OCI-LY7 (cell line): Measurements from ENCODE around the gene CDC34. TPM values are rescaled to one million over a fixed set of nuclear protein-coding genes. Genes with fewer than 3 reads are reported as not detected.
A peak's percentile ranks its signal among the peaks of the same experiment; 100 is the strongest.

Experiments used
- BruUV-seq: library from RNA; stranded (reverse); fragments of 400-500 nt; replicated peaks from 2 replicates; lab custom pipeline; 2021; lab: Mats Ljungman, UMichigan
- CTCF ChIA-PET: fragments of 300-600 bp; sonication (Branson Sonifier 250); formaldehyde crosslinking; loops from one replicate; lab custom pipeline; 2022; ENCODE audit warnings: antibody characterized with exemption; ENCODE audit not compliant: unreplicated experiment; lab: Charles Lee
- POLR2A ChIA-PET: fragments of 300-600 bp; sonication (Branson Sonifier 250); formaldehyde crosslinking; loops from one replicate; lab custom pipeline; 2022; ENCODE audit warnings: antibody characterized with exemption; lab: Charles Lee
- DNase-seq: peaks from one replicate; pipeline ENCODE4 v3.0.0-alpha.2; 2015; ENCODE audit warnings: low spot score
- H2AFZ ChIP-seq: fragments of 200-600 bp; sonication (generic), shearing (Covaris generic); 2 replicates; pipeline ENCODE4 v1.6.1; 2014; ENCODE audit warnings: mild to moderate bottlenecking, antibody characterized with exemption, low read length, moderate library complexity
- H3K27ac ChIP-seq: fragments of 200-600 bp; sonication (generic); 2 replicates; pipeline ENCODE4 v1.5.1; 2014; ENCODE audit warnings: mixed run types, low read depth, mild to moderate bottlenecking, moderate library complexity, low read length, inconsistent platforms; ENCODE audit not compliant: poor library complexity, severe bottlenecking
- H3K36me3 ChIP-seq: fragments of 200-600 bp; sonication (generic); 2 replicates; pipeline ENCODE4 v1.6.1; 2014; ENCODE audit warnings: mild to moderate bottlenecking, antibody characterized with exemption, low read length, moderate library complexity, mixed read lengths; ENCODE audit not compliant: insufficient read depth
- H3K4me1 ChIP-seq: fragments of 200-600 bp; sonication (generic); 2 replicates; pipeline ENCODE4 v1.5.1; 2014; ENCODE audit warnings: mild to moderate bottlenecking, low read length; ENCODE audit not compliant: insufficient read depth, poor library complexity, severe bottlenecking
- H3K4me2 ChIP-seq: fragments of 200-600 bp; sonication (generic); 2 replicates; pipeline ENCODE4 v1.6.1; 2014; ENCODE audit warnings: mild to moderate bottlenecking, low read length
- H3K4me3 ChIP-seq: fragments of 200-600 bp; sonication (generic); 2 replicates; pipeline ENCODE4 v1.5.1; 2014; ENCODE audit warnings: mild to moderate bottlenecking, low read depth, low read length; ENCODE audit not compliant: poor library complexity, severe bottlenecking
- H3K79me2 ChIP-seq: fragments of 200-600 bp; sonication (generic); 2 replicates; pipeline ENCODE4 v1.6.1; 2016; ENCODE audit warnings: low read depth, mild to moderate bottlenecking, low read length, moderate library complexity, mixed read lengths; ENCODE audit not compliant: insufficient read depth
- H3K9me2 ChIP-seq: fragments of 200-600 bp; sonication (generic); 2 replicates; pipeline ENCODE4 v1.6.1; 2016; ENCODE audit warnings: mild to moderate bottlenecking, low read length, mixed read lengths; ENCODE audit not compliant: insufficient read depth
- H3K9me3 ChIP-seq: fragments of 200-600 bp; sonication (generic); 2 replicates; pipeline ENCODE4 v1.6.1; 2014; ENCODE audit warnings: mild to moderate bottlenecking, mixed run types, low read length, mixed read lengths
- H4K20me1 ChIP-seq: fragments of 200-600 bp; sonication (generic); 2 replicates; pipeline ENCODE4 v1.6.1; 2014; ENCODE audit warnings: mild to moderate bottlenecking, antibody characterized with exemption, low read length, moderate library complexity, mixed read lengths; ENCODE audit not compliant: insufficient read depth
- EZH2phosphoT487 ChIP-seq: fragments of 200-600 bp; sonication (generic); IDR thresholded peaks from 2 replicates; pipeline ENCODE4 v1.6.1; 2018; ENCODE audit warnings: low read depth, borderline replicate concordance, mild to moderate bottlenecking, mixed run types, antibody characterized with exemption, low read length, moderate library complexity, mixed read lengths
- intact Hi-C: fragments of 100-400 bp; cut with micrococcal nuclease; formaldehyde crosslinking; loops from one replicate; pipeline ENCODE4 v1.10.0; 2022; ENCODE audit not compliant: unreplicated experiment
- total RNA-seq, 2 experiments: library from RNA; depleted of rRNA in 1 of 2; stranded (reverse); fragments of >200 nt in 1 of 2; shearing (Covaris generic) in 1 of 2; gene quantifications; 2 replicates each; pipeline ENCODE4 v1.2.3, GENCODE V29; 2014 to 2022
- TF ChIP-seq, protein P1 (sequence below): fragments of 200-600 bp; sonication (generic); conservative IDR thresholded peaks from 2 replicates; pipeline ENCODE4 v1.5.1; 2014; ENCODE audit warnings: mild to moderate bottlenecking, antibody characterized with exemption, low read length, moderate library complexity, mixed read lengths

Gene CDC34
- total RNA-seq, 2 experiments from 2014 or later, result 58.2 to 77.2 TPM

DNA sequence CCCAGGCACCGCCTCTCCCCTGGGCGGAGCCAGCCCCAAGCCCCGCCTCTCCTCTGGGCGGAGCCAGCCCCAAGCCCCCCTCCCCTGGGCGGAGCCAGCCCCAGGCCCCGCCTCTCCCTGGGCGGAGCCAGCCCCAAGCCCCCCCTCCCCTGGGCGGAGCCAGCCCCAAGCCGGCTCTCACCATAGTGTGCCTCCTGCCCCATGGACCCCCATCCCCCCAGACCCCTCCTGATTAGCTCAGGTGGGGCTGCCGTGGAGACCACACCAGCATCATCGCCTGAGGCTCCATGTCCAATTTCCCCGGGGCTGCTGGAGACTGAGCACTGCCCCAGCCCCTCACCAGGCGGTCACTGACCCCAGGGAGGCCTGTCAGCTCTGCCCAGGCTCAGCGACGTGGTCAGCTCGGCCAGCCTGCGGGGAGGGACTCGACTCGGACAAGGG is 39.4 kb upstream of the CDC34 start:
- H2AFZ ChIP-seq, result no peak overlapping the region
- no TSS peak for BruUV-seq
- H3K9me3 ChIP-seq, result peaks cover 4% of the 10 kb centered on the region
- H3K4me1 ChIP-seq, result peaks cover 11% of the 10 kb centered on the region
- peak; percentile 53 for DNase-seq
- H3K36me3 ChIP-seq, result no peaks in the 10 kb centered on the region
- H3K9me2 ChIP-seq, result no peaks in the 10 kb centered on the region
- H3K79me2 ChIP-seq, result no peaks in the 10 kb centered on the region
- CTCF ChIA-PET, result interaction anchor here (0.6 kb wide), 2 partner anchors 14 to 121 kb away, joined by 3 to 6 read pairs; no protein-coding TSS in a partner anchor
- no peak overlapping the region for H3K27ac ChIP-seq
- no peak overlapping the region for H3K4me3 ChIP-seq
- POLR2A ChIA-PET, result no interaction called here
- H3K4me2 ChIP-seq, result no peak overlapping the region
- no peak for TF ChIP-seq EZH2phosphoT487
- TF ChIP-seq, protein P1, sequence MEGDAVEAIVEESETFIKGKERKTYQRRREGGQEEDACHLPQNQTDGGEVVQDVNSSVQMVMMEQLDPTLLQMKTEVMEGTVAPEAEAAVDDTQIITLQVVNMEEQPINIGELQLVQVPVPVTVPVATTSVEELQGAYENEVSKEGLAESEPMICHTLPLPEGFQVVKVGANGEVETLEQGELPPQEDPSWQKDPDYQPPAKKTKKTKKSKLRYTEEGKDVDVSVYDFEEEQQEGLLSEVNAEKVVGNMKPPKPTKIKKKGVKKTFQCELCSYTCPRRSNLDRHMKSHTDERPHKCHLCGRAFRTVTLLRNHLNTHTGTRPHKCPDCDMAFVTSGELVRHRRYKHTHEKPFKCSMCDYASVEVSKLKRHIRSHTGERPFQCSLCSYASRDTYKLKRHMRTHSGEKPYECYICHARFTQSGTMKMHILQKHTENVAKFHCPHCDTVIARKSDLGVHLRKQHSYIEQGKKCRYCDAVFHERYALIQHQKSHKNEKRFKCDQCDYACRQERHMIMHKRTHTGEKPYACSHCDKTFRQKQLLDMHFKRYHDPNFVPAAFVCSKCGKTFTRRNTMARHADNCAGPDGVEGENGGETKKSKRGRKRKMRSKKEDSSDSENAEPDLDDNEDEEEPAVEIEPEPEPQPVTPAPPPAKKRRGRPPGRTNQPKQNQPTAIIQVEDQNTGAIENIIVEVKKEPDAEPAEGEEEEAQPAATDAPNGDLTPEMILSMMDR, result no peak
- intact Hi-C loops, result no loop called here
- H4K20me1 ChIP-seq, result no peaks in the 10 kb centered on the region

DNA sequence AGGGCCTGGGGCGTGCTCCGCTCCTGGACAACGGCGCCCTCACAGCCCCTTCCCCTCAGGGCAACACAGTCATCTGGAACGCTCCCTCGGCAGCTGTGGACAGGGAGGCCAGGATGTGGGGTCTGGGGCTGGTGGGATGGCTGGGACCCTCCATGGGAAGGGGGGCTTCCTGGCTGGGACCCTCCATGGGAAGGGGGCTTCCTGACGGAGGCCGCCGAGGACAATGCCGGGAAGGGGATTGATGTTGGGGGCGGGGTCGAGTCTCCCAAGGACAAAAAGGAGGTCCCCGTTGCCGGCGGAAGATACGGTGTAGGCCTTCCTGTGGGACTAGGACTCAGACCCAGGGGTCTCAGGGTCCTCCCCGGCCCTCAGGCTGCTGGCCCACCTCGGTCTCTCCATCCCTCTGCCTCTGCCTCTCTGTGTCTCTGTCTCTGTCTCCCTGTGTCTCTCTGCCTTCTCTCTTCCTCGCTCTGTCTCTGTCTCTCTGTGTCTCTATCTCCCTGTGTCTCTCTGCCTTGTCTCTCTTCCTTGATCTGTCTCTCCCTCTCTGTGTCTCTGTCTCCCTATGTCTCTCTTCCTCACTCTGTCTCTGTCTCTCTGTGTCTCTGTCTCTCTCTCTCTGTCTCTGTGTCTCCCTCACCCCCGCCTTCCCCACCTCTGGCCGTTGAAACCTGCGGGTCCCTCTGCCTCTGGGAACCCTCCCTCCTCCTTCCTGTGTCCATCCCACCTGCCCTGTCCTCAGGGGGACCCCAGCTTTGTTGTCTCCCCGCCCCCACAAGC is 38.0 kb upstream of the CDC34 start:
- Histone ChIP-seq H2AFZ (no peak overlapping the region), H3K4me1 (peaks cover 7% of the 10 kb centered on the region), H3K9me3 (no peaks in the 10 kb centered on the region; the same call in 1 of the 2 replicates), H3K79me2 (no peaks in the 10 kb centered on the region), H3K27ac (no peak overlapping the region), H3K4me2 (no peak overlapping the region), H4K20me1 (no peaks in the 10 kb centered on the region), H3K4me3 (no peak overlapping the region), H3K9me2 (no peaks in the 10 kb centered on the region), H3K36me3 (no peaks in the 10 kb centered on the region)
- intact Hi-C loops, result no loop called here
- DNase-seq, result no peak
- ChIA-PET POLR2A (no interaction called here), CTCF (no interaction called here)
- TF ChIP-seq, protein P1, result no peak
- TF ChIP-seq EZH2phosphoT487, result no peak
- BruUV-seq, result no TSS peak
